Measurements from ENCODE around the gene ADAMTS12.

GRCh38 chr5:33766023-33766422, 125.8 kb downstream of the ADAMTS12 start:
- TF ChIP-seq CTCF (conservative IDR thresholded peaks at IDR 0.05 in 1 of 2, IDR thresholded peaks at IDR 0.05 in 1 of 2; ENCODE audit: extremely low read depth in 1 of 2, insufficient read depth in 1 of 2, low read depth in 1 of 2, low read length in 2 of 2): no peak
- no peak for TF ChIP-seq EZH2 (IDR thresholded peaks at IDR 0.05; ENCODE audit: borderline replicate concordance, low read length)
